Caco-2 (cell line): Measurements from ENCODE around the gene CASQ2. TPM values are rescaled to one million over a fixed set of nuclear protein-coding genes. Genes with fewer than 3 reads are reported as not detected.

ENCODE experiments used
- BruUV-seq: library from RNA; stranded (reverse); fragments of 400-500 nt; replicated peaks from 2 replicates; lab custom pipeline; 2021; lab: Mats Ljungman, UMichigan
- CTCF ChIA-PET: fragments of 300-600 bp; sonication (Branson Sonifier 250); formaldehyde crosslinking; loops from one replicate; lab custom pipeline; 2022; ENCODE audit warnings: antibody characterized with exemption; lab: Charles Lee
- POLR2A ChIA-PET: fragments of 300-600 bp; sonication (Branson Sonifier 250); formaldehyde crosslinking; loops from one replicate; lab custom pipeline; 2022; ENCODE audit warnings: antibody characterized with exemption; lab: Charles Lee
- DNase-seq, 2 experiments: peaks; one replicate each; pipeline versions ENCODE4 v3.0.0 to v3.0.0-alpha.2; 2020 to 2022
- H3K27me3 ChIP-seq: replicated peaks from 2 replicates; pipeline ENCODE4 v1.6.0; 2011; ENCODE audit warnings: low read length; ENCODE audit not compliant: control insufficient read depth, insufficient read depth
- H3K36me3 ChIP-seq: 2 replicates; pipeline ENCODE4 v1.5.1; 2011; ENCODE audit warnings: low read length; ENCODE audit not compliant: control insufficient read depth, insufficient read depth
- H3K4me1 ChIP-seq: fragments of 250-450 bp; sonication (Bioruptor Pico); 2 replicates; pipeline ENCODE4 v1.5.1; 2020; ENCODE audit warnings: mild to moderate bottlenecking
- H3K4me3 ChIP-seq: 2 replicates; pipeline ENCODE4 v1.5.1; 2011; ENCODE audit warnings: low read depth, mild to moderate bottlenecking, control low read depth, low read length
- H3K9me3 ChIP-seq: fragments of 250-450 bp; sonication (Bioruptor Pico); 2 replicates; pipeline ENCODE4 v1.5.1; 2020; ENCODE audit warnings: mild to moderate bottlenecking, moderate library complexity
- H3K27ac Mint-ChIP-seq: one replicate; pipeline ENCODE4 v1.8.0; 2022; ENCODE audit warnings: mixed read lengths; ENCODE audit not compliant: unreplicated experiment
- H3K27me3 Mint-ChIP-seq: one replicate; pipeline ENCODE4 v1.8.0; 2022; ENCODE audit warnings: mixed read lengths; ENCODE audit not compliant: insufficient read depth, unreplicated experiment
- H3K36me3 Mint-ChIP-seq: one replicate; pipeline ENCODE4 v1.8.0; 2022; ENCODE audit warnings: mild to moderate bottlenecking, mixed read lengths; ENCODE audit not compliant: insufficient read depth, unreplicated experiment
- H3K4me1 Mint-ChIP-seq: one replicate; pipeline ENCODE4 v1.8.0; 2022; ENCODE audit warnings: low read depth, mixed read lengths; ENCODE audit not compliant: unreplicated experiment
- H3K4me3 Mint-ChIP-seq: one replicate; pipeline ENCODE4 v1.8.0; 2022; ENCODE audit warnings: mild to moderate bottlenecking, moderate library complexity, mixed read lengths; ENCODE audit not compliant: unreplicated experiment
- H3K9me3 Mint-ChIP-seq: one replicate; pipeline ENCODE4 v1.8.0; 2022; ENCODE audit warnings: mixed read lengths; ENCODE audit not compliant: unreplicated experiment
- intact Hi-C: fragments of 100-400 bp; cut with micrococcal nuclease; formaldehyde crosslinking; loops from one replicate; pipeline ENCODE4 v1.10.0; 2022; ENCODE audit not compliant: unreplicated experiment
- total RNA-seq: library from RNA; stranded (reverse); gene quantifications from 2 replicates; pipeline ENCODE4 v1.2.3, GENCODE V29; 2022
- TF ChIP-seq, protein P1 (sequence below), 2 experiments: fragments of 200-600 bp in 1 of 2; IDR thresholded peaks; 1 replicate in 1 of 2; 2 replicates in 1 of 2; pipeline versions ENCODE4 v1.5.1 to v1.8.0; 2011 to 2022; ENCODE audit warnings: antibody characterized with exemption in 1 of 2, control low read depth in 1 of 2, inconsistent platforms in 1 of 2, low read depth in 1 of 2, low read length in 1 of 2, mild to moderate bottlenecking in 1 of 2, moderate library complexity in 1 of 2; ENCODE audit not compliant: insufficient read depth in 1 of 2, severe bottlenecking in 1 of 2, unreplicated experiment in 1 of 2

The CASQ2 gene
- total RNA-seq, 1 experiment from 2014 or later = 0.18 TPM

- Histone ChIP-seq H3K27me3 (no peaks in the 10 kb centered on the region), H3K4me3 (no peak overlapping the region), H3K36me3 (no peaks in the 10 kb centered on the region), H3K9me3 (peaks cover 8% of the 10 kb centered on the region), H3K4me1 (peaks cover 58% of the 10 kb centered on the region)
- Mint-ChIP-seq H3K27me3 (no peaks in the 10 kb centered on the region), H3K9me3 (peaks cover 8% of the 10 kb centered on the region), H3K36me3 (peaks cover 15% of the 10 kb centered on the region), H3K4me1 (peaks cover 28% of the 10 kb centered on the region), H3K4me3 (no peak overlapping the region), H3K27ac (peak overlapping the region; percentile 91)
- ChIA-PET CTCF (interaction anchor here (2.7 kb wide), 1 partner anchor 52 kb away, joined by 18 read pairs; no protein-coding TSS in a partner anchor), POLR2A (interaction anchor here (0.7 kb wide), 1 partner anchor 52 kb away, joined by 4 read pairs; no protein-coding TSS in a partner anchor)
- DNase-seq = peak in 1 of 2 experiments; percentile 39
- BruUV-seq = no TSS peak
- intact Hi-C loops = no loop called here
- TF ChIP-seq, protein P1, sequence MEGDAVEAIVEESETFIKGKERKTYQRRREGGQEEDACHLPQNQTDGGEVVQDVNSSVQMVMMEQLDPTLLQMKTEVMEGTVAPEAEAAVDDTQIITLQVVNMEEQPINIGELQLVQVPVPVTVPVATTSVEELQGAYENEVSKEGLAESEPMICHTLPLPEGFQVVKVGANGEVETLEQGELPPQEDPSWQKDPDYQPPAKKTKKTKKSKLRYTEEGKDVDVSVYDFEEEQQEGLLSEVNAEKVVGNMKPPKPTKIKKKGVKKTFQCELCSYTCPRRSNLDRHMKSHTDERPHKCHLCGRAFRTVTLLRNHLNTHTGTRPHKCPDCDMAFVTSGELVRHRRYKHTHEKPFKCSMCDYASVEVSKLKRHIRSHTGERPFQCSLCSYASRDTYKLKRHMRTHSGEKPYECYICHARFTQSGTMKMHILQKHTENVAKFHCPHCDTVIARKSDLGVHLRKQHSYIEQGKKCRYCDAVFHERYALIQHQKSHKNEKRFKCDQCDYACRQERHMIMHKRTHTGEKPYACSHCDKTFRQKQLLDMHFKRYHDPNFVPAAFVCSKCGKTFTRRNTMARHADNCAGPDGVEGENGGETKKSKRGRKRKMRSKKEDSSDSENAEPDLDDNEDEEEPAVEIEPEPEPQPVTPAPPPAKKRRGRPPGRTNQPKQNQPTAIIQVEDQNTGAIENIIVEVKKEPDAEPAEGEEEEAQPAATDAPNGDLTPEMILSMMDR (IDR thresholded peaks at IDR 0.05; ENCODE audit: insufficient read depth in 1 of 2, low read depth in 1 of 2, low read length in 1 of 2, severe bottlenecking in 1 of 2, unreplicated experiment in 1 of 2) = no peak
Measured at GRCh38 chr1:115712911-115713609, 55.5 kb downstream of the CASQ2 start.

- Mint-ChIP-seq H3K4me3 (no peak overlapping the region), H3K36me3 (peaks cover 15% of the 10 kb centered on the region), H3K27me3 (no peaks in the 10 kb centered on the region), H3K4me1 (peaks cover 33% of the 10 kb centered on the region), H3K27ac (peak overlapping the region; percentile 84), H3K9me3 (no peaks in the 10 kb centered on the region)
- peak; percentile 75 to 83 for DNase-seq
- POLR2A ChIA-PET = interaction anchor here (0.6 kb wide), 1 partner anchor 22 kb away, joined by 4 read pairs; no protein-coding TSS in a partner anchor
- Histone ChIP-seq H3K36me3 (no peaks in the 10 kb centered on the region), H3K27me3 (no peaks in the 10 kb centered on the region), H3K4me3 (no peak overlapping the region), H3K4me1 (peaks cover 71% of the 10 kb centered on the region), H3K9me3 (no peaks in the 10 kb centered on the region; the same call in 1 of the 2 replicates)
- TSS peak; percentile 83 for BruUV-seq
- TF ChIP-seq, protein P1 (IDR thresholded peaks at IDR 0.05; ENCODE audit: insufficient read depth in 1 of 2, low read depth in 1 of 2, low read length in 1 of 2, severe bottlenecking in 1 of 2, unreplicated experiment in 1 of 2) = no peak
- CTCF ChIA-PET = interaction anchor here (0.9 kb wide), 2 partner anchors 54 to 60 kb away, joined by 3 to 5 read pairs; no protein-coding TSS in a partner anchor
- intact Hi-C loops = loop anchor here (1.0 kb wide), 1 partner anchor 69 kb away; no protein-coding TSS in a partner anchor
Measured at GRCh38 chr1:115710859-115711624, 57.5 kb downstream of the CASQ2 start.
